ENCODE results near the gene STPG3.

The STPG3 gene

GRCh38 chr9:137301081-137301947, 50.2 kb downstream of the STPG3 start:
- H3K36me3 Mint-ChIP-seq (ENCODE audit: low read depth), result no peaks in the 10 kb centered on the region
- H3K27ac Mint-ChIP-seq, result no peak overlapping the region

GRCh38 chr9:137302118-137302448, 51.0 kb downstream of the STPG3 start, which contains the start of gene NRARP:
Gene NRARP (minus strand): TSS chr9:137302271. CDS start chr9:137301928, 343 bp downstream.
- H3K27me3 Mint-ChIP-seq, result peaks cover 21% of the 10 kb centered on the region
- H3K9me3 Mint-ChIP-seq, result no peaks in the 10 kb centered on the region
- no peak within 1 kb of the TSS for H3K27ac Mint-ChIP-seq
- peaks cover 19% of the 10 kb centered on the region for H3K4me1 Mint-ChIP-seq (ENCODE audit: low read depth)
- H3K4me3 Mint-ChIP-seq, result peak within 1 kb of the TSS; percentile 73
- no peaks in the 10 kb centered on the region for H3K36me3 Mint-ChIP-seq (ENCODE audit: low read depth)

More at GRCh38 chr9:137301081-137301947, 50.2 kb downstream of the STPG3 start:
- Mint-ChIP-seq H3K9me3 (no peaks in the 10 kb centered on the region), H3K27me3 (peaks cover 29% of the 10 kb centered on the region), H3K4me3 (peak overlapping the region; percentile 80), H3K4me1 (ENCODE audit: low read depth) (peaks cover 18% of the 10 kb centered on the region)

GRCh38 chr9:137302449-137303150, 51.5 kb downstream of the STPG3 start:
- H3K27ac Mint-ChIP-seq, result no peak overlapping the region
- H3K27me3 Mint-ChIP-seq, result peaks cover 17% of the 10 kb centered on the region
- H3K4me1 Mint-ChIP-seq (ENCODE audit: low read depth), result peaks cover 24% of the 10 kb centered on the region
- H3K36me3 Mint-ChIP-seq (ENCODE audit: low read depth), result no peaks in the 10 kb centered on the region
- H3K9me3 Mint-ChIP-seq, result no peaks in the 10 kb centered on the region
- peak overlapping the region; percentile 39 for H3K4me3 Mint-ChIP-seq

All from stimulated activated naive CD8-positive, alpha-beta T cell treated with anti-CD3 and anti-CD28 coated beads, Interleukin-15, Interleukin-2, amounts not matched to agents 100 ng/mL and 50 ng/mL, for 24 hours (primary cell).